Smooth muscle cell (in vitro differentiated cells): ENCODE data around the gene RSAD1. TPM values are rescaled to one million over a fixed set of nuclear protein-coding genes. Genes with fewer than 3 reads are reported as not detected.

Experiments
- DNase-seq: peaks from one replicate; lab custom pipeline; 2025; ENCODE audit not compliant: unreplicated experiment; lab: John Stamatoyannopoulos, UW
- H2AFZ ChIP-seq: fragments of 200-600 bp; sonication (generic); 2 replicates; pipeline ENCODE4 v1.6.0; 2016; ENCODE audit warnings: antibody characterized with exemption, low read depth, mild to moderate bottlenecking
- H3F3A ChIP-seq: fragments of 200-600 bp; sonication (generic); 2 replicates; pipeline ENCODE4 v1.6.0; 2017; ENCODE audit warnings: antibody characterized with exemption, low read depth
- H3K27ac ChIP-seq: fragments of 200-600 bp; sonication (generic); 2 replicates; pipeline ENCODE4 v1.5.1; 2016; ENCODE audit warnings: low read depth, mild to moderate bottlenecking
- H3K27me3 ChIP-seq: fragments of 200-600 bp; sonication (generic); 2 replicates; pipeline ENCODE4 v1.6.1; 2016; ENCODE audit warnings: low read depth, mild to moderate bottlenecking
- H3K36me3 ChIP-seq: fragments of 200-600 bp; sonication (generic); 2 replicates; pipeline ENCODE4 v1.5.1; 2016; ENCODE audit warnings: low read depth
- H3K4me1 ChIP-seq: fragments of 200-600 bp; sonication (generic); 2 replicates; pipeline ENCODE4 v1.5.1; 2016; ENCODE audit warnings: low read depth
- H3K4me2 ChIP-seq: fragments of 200-600 bp; sonication (generic); 2 replicates; pipeline ENCODE4 v1.6.0; 2016; ENCODE audit warnings: mild to moderate bottlenecking
- H3K4me3 ChIP-seq: fragments of 200-600 bp; sonication (generic); 2 replicates; pipeline ENCODE4 v1.5.1; 2016; ENCODE audit warnings: mild to moderate bottlenecking
- H3K79me2 ChIP-seq: fragments of 200-600 bp; sonication (generic); 2 replicates; pipeline ENCODE4 v1.6.0; 2016; ENCODE audit warnings: low read depth, mild to moderate bottlenecking
- H3K9ac ChIP-seq: fragments of 200-600 bp; sonication (generic); 2 replicates; pipeline ENCODE4 v1.6.0; 2016; ENCODE audit warnings: low read depth
- H3K9me3 ChIP-seq: fragments of 200-600 bp; sonication (generic); replicated peaks from 2 replicates; pipeline ENCODE4 v1.5.1; 2016; ENCODE audit warnings: low read depth
- H4K20me1 ChIP-seq: fragments of 200-600 bp; sonication (generic); 2 replicates; pipeline ENCODE4 v1.6.0; 2016; ENCODE audit warnings: low read depth
- WGBS: methylation state at CpG from one replicate; pipeline ENCODE4 v1.1.7; 2016; ENCODE audit warnings: low lambda C conversion rate; 5-methylcytosine and 5-hydroxymethylcytosine counted together
- polyA plus RNA-seq: library from polyadenylated mRNA; unstranded; fragments of >200 nt; fragmentation: Nextera tagmentation; extraction: Ambion mirVana; gene quantifications from 2 replicates; pipeline ENCODE4 v1.2.1, GENCODE V29; 2016
- total RNA-seq: library from RNA; depleted of rRNA; stranded (reverse); fragments of >200 nt; gene quantifications from 2 replicates; pipeline ENCODE4 v1.2.3, GENCODE V29; 2014
- TF ChIP-seq, protein P1 (sequence below): fragments of 200-600 bp; sonication (generic); IDR thresholded peaks from 2 replicates; pipeline ENCODE4 v1.5.1; 2017; ENCODE audit warnings: borderline replicate concordance, mild to moderate bottlenecking, antibody characterized with exemption; ENCODE audit not compliant: insufficient read depth, poor library complexity, severe bottlenecking

The RSAD1 gene
- total and polyA plus RNA-seq, 2 experiments from 2014 or later = 11.4 to 21.1 TPM

DNA sequence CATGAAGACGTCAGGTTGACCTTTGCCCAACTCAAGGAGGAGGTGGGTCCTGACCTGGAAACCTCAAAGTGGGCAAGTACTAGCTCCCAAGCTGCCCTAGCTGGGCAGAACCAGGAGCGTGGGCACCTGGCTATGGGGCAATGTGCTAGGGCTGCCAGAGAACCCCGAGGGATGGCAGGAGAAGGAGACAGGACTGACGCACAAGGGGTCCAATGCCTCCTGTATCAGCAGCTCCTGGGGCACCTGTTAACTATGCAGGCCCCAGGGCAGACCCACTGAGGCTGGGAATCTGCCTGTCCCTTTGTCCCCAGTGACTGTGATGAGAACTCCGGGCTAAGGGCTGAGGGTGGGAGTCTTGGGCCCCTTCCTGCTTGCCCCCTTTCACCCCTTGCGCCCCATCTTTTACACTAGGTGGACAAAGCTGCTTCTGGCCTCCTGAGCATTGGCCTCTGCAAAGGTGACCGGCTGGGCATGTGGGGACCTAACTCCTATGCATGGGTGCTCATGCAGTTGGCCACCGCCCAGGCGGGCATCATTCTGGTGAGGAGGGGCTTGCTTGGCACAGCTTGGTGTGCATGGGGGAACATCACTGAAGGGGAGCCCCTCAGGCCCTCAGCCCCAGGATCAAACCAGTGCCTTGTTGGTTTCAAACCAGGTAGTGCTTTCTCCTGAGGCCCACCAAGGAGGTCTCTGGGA, 17.7 kb upstream of the RSAD1 start:
- 98% methylated on average over 9 of the region's 9 CpGs for WGBS
- no peaks in the 10 kb centered on the region for H3K9me3 ChIP-seq

DNA sequence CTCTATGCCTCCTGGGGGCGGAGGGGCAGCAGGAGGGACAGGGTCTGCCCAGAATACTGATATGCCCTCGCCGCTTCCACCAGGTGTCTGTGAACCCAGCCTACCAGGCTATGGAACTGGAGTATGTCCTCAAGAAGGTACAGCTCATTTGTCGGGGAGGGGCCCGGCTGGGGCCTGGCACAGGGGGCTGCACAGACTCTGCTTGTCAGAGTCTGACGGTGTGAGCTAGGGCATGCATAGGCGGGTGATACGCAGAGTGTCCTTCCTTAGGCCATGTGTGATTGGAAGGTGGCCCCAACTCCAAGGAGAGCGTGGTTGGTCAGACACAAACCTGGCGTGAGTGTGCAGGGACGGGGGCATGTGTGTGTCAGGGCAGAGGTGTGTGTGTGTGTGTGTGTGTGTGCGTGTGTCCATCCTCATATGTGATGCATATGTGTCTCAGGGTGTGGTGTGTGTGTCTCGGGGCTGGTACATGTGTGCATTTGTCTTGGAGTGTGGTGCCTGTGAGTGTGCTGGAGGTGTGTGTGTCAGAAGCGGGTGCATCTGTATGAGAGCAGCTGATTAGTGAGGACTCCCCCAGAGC, 17.0 kb upstream of the RSAD1 start:
- no peak overlapping the region for H3K27ac ChIP-seq
- no peak overlapping the region for H3K9ac ChIP-seq
- no peaks in the 10 kb centered on the region for H3K36me3 ChIP-seq
- TF ChIP-seq, protein P1, sequence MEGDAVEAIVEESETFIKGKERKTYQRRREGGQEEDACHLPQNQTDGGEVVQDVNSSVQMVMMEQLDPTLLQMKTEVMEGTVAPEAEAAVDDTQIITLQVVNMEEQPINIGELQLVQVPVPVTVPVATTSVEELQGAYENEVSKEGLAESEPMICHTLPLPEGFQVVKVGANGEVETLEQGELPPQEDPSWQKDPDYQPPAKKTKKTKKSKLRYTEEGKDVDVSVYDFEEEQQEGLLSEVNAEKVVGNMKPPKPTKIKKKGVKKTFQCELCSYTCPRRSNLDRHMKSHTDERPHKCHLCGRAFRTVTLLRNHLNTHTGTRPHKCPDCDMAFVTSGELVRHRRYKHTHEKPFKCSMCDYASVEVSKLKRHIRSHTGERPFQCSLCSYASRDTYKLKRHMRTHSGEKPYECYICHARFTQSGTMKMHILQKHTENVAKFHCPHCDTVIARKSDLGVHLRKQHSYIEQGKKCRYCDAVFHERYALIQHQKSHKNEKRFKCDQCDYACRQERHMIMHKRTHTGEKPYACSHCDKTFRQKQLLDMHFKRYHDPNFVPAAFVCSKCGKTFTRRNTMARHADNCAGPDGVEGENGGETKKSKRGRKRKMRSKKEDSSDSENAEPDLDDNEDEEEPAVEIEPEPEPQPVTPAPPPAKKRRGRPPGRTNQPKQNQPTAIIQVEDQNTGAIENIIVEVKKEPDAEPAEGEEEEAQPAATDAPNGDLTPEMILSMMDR = no peak
- no peak overlapping the region for H3K4me2 ChIP-seq
- peaks cover 20% of the 10 kb centered on the region for H4K20me1 ChIP-seq
- no peak for DNase-seq
- H3K79me2 ChIP-seq = no peaks in the 10 kb centered on the region
- H3K4me1 ChIP-seq = no peaks in the 10 kb centered on the region
- H3K9me3 ChIP-seq = no peaks in the 10 kb centered on the region
- H3K27me3 ChIP-seq = no peaks in the 10 kb centered on the region
- 97% methylated on average over 14 of the region's 14 CpGs for WGBS
- no peak overlapping the region for H2AFZ ChIP-seq
- H3K4me3 ChIP-seq = no peak overlapping the region
- H3F3A ChIP-seq = no peaks in the 10 kb centered on the region

More for the DNA sequence above, 17.7 kb upstream of the RSAD1 start:
- Histone ChIP-seq H3K4me1 (no peaks in the 10 kb centered on the region), H3K4me2 (no peak overlapping the region), H3F3A (no peaks in the 10 kb centered on the region), H3K27me3 (no peaks in the 10 kb centered on the region), H4K20me1 (peaks cover 20% of the 10 kb centered on the region), H2AFZ (no peak overlapping the region), H3K36me3 (no peaks in the 10 kb centered on the region), H3K27ac (no peak overlapping the region), H3K9ac (no peak overlapping the region), H3K4me3 (no peak overlapping the region), H3K79me2 (no peaks in the 10 kb centered on the region)
- TF ChIP-seq, protein P1 = no peak
- no peak for DNase-seq

DNA sequence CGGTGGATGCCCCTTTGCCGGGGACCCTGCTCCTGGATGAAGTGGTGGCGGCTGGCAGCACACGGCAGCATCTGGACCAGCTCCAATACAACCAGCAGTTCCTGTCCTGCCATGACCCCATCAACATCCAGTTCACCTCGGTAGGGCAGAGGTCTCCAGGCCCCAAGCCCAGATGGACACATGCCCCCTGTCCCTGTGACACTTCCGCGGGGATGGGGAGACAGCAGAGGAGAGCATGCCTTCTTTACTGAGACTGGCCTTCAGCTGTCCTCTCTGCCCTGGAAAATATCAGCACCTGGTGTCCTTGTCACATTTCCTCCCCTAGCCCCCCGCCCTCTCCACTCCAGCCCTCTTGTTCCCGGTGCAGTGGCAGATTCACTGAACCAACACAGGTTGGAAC, 16.2 kb upstream of the RSAD1 start:
- H3K27ac ChIP-seq = no peak overlapping the region
- H3K9me3 ChIP-seq = no peaks in the 10 kb centered on the region
- H3K79me2 ChIP-seq = no peaks in the 10 kb centered on the region
- H4K20me1 ChIP-seq = peaks cover 14% of the 10 kb centered on the region
- WGBS = 95% methylated on average over 9 of the region's 9 CpGs
- DNase-seq = no peak
- no peak overlapping the region for H2AFZ ChIP-seq
- no peaks in the 10 kb centered on the region for H3F3A ChIP-seq
- no peak overlapping the region for H3K4me2 ChIP-seq
- no peak overlapping the region for H3K4me3 ChIP-seq
- H3K36me3 ChIP-seq = no peaks in the 10 kb centered on the region
- H3K27me3 ChIP-seq = no peaks in the 10 kb centered on the region
- TF ChIP-seq, protein P1 = no peak
- H3K9ac ChIP-seq = no peak overlapping the region
- no peaks in the 10 kb centered on the region for H3K4me1 ChIP-seq
